ENCODE results near the gene SLC36A4. TPM values are rescaled to one million over a fixed set of nuclear protein-coding genes. Genes with fewer than 3 reads are reported as not detected.
"Not testable (repeated sequence)": the region's sequence is repeated elsewhere in the genome, so short reads cannot be mapped to it uniquely, and the experiment has no call there.

The SLC36A4 gene
- 4.1 TPM for polyA plus RNA-seq (2012; ENCODE audit: low read depth, missing spikeins)

- FAIRE-seq (peak; percentile 98), DNase-seq (ENCODE audit: insufficient read length, low spot score) (peak; percentile 55)
- peak; percentile 50 for TF ChIP-seq POLR2A (IDR thresholded peaks at IDR 0.05; ENCODE audit: low read depth, low read length)
- no peak for TF ChIP-seq PAX5 (IDR thresholded peaks at IDR 0.05; ENCODE audit: insufficient read depth, low read length, severe bottlenecking)
- TF ChIP-seq POLR2AphosphoS5 (IDR thresholded peaks at IDR 0.05; ENCODE audit: low read depth, low read length) = peak; percentile 60; the same call in 1 of the 2 replicates
- TF ChIP-seq SPI1 (IDR thresholded peaks at IDR 0.05; ENCODE audit: low read depth, low read length) = no peak
- TF ChIP-seq POU2F2 (IDR thresholded peaks at IDR 0.05; ENCODE audit: low read depth, low read length) = peak; percentile 61; the same call in 1 of the 2 replicates
- 0 out of 2 replicates have a peak, but pooled peaks have one; percentile 19 for TF ChIP-seq TAF1 (IDR thresholded peaks at IDR 0.05; ENCODE audit: low read depth, low read length)
These were observed at the start of gene SLC36A4 for GRCh38 chr11:93197380-93198214. SLC36A4 (minus strand) TSS chr11:93197991; CDS start chr11:93197832, 159 bp downstream.

GRCh38 chr11:93246790-93247189, 49.0 kb upstream of the SLC36A4 start:
- DNase-seq (ENCODE audit: insufficient read length, low spot score); FAIRE-seq: not testable (repeated sequence)

- FAIRE-seq (no peak), DNase-seq (ENCODE audit: insufficient read length, low spot score) (no peak)
- TF ChIP-seq POLR2AphosphoS5 (IDR thresholded peaks at IDR 0.05; ENCODE audit: low read depth, low read length) = no peak
- TF ChIP-seq TAF1 (IDR thresholded peaks at IDR 0.05; ENCODE audit: low read depth, low read length) = no peak
- TF ChIP-seq POU2F2 (IDR thresholded peaks at IDR 0.05; ENCODE audit: low read depth, low read length) = no peak
- no peak for TF ChIP-seq POLR2A (IDR thresholded peaks at IDR 0.05; ENCODE audit: low read depth, low read length)
- no peak for TF ChIP-seq PAX5 (IDR thresholded peaks at IDR 0.05; ENCODE audit: insufficient read depth, low read length, severe bottlenecking)
- no peak for TF ChIP-seq SPI1 (IDR thresholded peaks at IDR 0.05; ENCODE audit: low read depth, low read length)
These were observed 46.2 kb upstream of the SLC36A4 start for GRCh38 chr11:93244018-93244417.

- DNase-seq (ENCODE audit: insufficient read length, low spot score) (no peak), FAIRE-seq (no peak)
- no peak for TF ChIP-seq POU2F2 (IDR thresholded peaks at IDR 0.05; ENCODE audit: low read depth, low read length)
- no peak for TF ChIP-seq TAF1 (IDR thresholded peaks at IDR 0.05; ENCODE audit: low read depth, low read length)
- TF ChIP-seq POLR2AphosphoS5 (IDR thresholded peaks at IDR 0.05; ENCODE audit: low read depth, low read length) = no peak
- TF ChIP-seq SPI1 (IDR thresholded peaks at IDR 0.05; ENCODE audit: low read depth, low read length) = no peak
- TF ChIP-seq PAX5 (IDR thresholded peaks at IDR 0.05; ENCODE audit: insufficient read depth, low read length, severe bottlenecking) = no peak
- TF ChIP-seq POLR2A (IDR thresholded peaks at IDR 0.05; ENCODE audit: low read depth, low read length) = no peak
These were observed 42.2 kb upstream of the SLC36A4 start for GRCh38 chr11:93239966-93240365.

GRCh38 chr11:93238956-93239355, 41.2 kb upstream of the SLC36A4 start:
- TF ChIP-seq POU2F2 (IDR thresholded peaks at IDR 0.05; ENCODE audit: low read depth, low read length) = no peak
- TF ChIP-seq POLR2A (IDR thresholded peaks at IDR 0.05; ENCODE audit: low read depth, low read length) = no peak
- no peak for TF ChIP-seq PAX5 (IDR thresholded peaks at IDR 0.05; ENCODE audit: insufficient read depth, low read length, severe bottlenecking)
- TF ChIP-seq POLR2AphosphoS5 (IDR thresholded peaks at IDR 0.05; ENCODE audit: low read depth, low read length) = no peak
- no peak for TF ChIP-seq SPI1 (IDR thresholded peaks at IDR 0.05; ENCODE audit: low read depth, low read length)
- no peak for TF ChIP-seq TAF1 (IDR thresholded peaks at IDR 0.05; ENCODE audit: low read depth, low read length)
- DNase-seq (ENCODE audit: insufficient read length, low spot score) = no peak
- no peak for FAIRE-seq

GRCh38 chr11:93236741-93237675, 39.2 kb upstream of the SLC36A4 start:
- no peak for TF ChIP-seq SPI1 (IDR thresholded peaks at IDR 0.05; ENCODE audit: low read depth, low read length)
- TF ChIP-seq TAF1 (IDR thresholded peaks at IDR 0.05; ENCODE audit: low read depth, low read length) = no peak
- TF ChIP-seq PAX5 (IDR thresholded peaks at IDR 0.05; ENCODE audit: insufficient read depth, low read length, severe bottlenecking) = no peak
- no peak for TF ChIP-seq POLR2AphosphoS5 (IDR thresholded peaks at IDR 0.05; ENCODE audit: low read depth, low read length)
- TF ChIP-seq POLR2A (IDR thresholded peaks at IDR 0.05; ENCODE audit: low read depth, low read length) = no peak
- TF ChIP-seq POU2F2 (IDR thresholded peaks at IDR 0.05; ENCODE audit: low read depth, low read length) = no peak
- DNase-seq (ENCODE audit: insufficient read length, low spot score) (no peak), FAIRE-seq (peak; percentile 83)

GRCh38 chr11:93234602-93235207, 36.9 kb upstream of the SLC36A4 start:
- FAIRE-seq = peak; percentile 99
- TF ChIP-seq POLR2AphosphoS5 (IDR thresholded peaks at IDR 0.05; ENCODE audit: low read depth, low read length) (no peak), TAF1 (IDR thresholded peaks at IDR 0.05; ENCODE audit: low read depth, low read length) (no peak), POU2F2 (IDR thresholded peaks at IDR 0.05; ENCODE audit: low read depth, low read length) (no peak), SPI1 (IDR thresholded peaks at IDR 0.05; ENCODE audit: low read depth, low read length) (no peak), POLR2A (IDR thresholded peaks at IDR 0.05; ENCODE audit: low read depth, low read length) (no peak), PAX5 (IDR thresholded peaks at IDR 0.05; ENCODE audit: insufficient read depth, low read length, severe bottlenecking) (no peak)
- peak; percentile 38 for DNase-seq (ENCODE audit: insufficient read length, low spot score)

- DNase-seq (ENCODE audit: insufficient read length, low spot score) = no peak
- TF ChIP-seq TAF1 (IDR thresholded peaks at IDR 0.05; ENCODE audit: low read depth, low read length) = no peak
- no peak for TF ChIP-seq POLR2AphosphoS5 (IDR thresholded peaks at IDR 0.05; ENCODE audit: low read depth, low read length)
- no peak for TF ChIP-seq SPI1 (IDR thresholded peaks at IDR 0.05; ENCODE audit: low read depth, low read length)
- no peak for TF ChIP-seq POLR2A (IDR thresholded peaks at IDR 0.05; ENCODE audit: low read depth, low read length)
- no peak for TF ChIP-seq POU2F2 (IDR thresholded peaks at IDR 0.05; ENCODE audit: low read depth, low read length)
- no peak for TF ChIP-seq PAX5 (IDR thresholded peaks at IDR 0.05; ENCODE audit: insufficient read depth, low read length, severe bottlenecking)
- FAIRE-seq = no peak
These were observed 32.1 kb upstream of the SLC36A4 start for GRCh38 chr11:93229876-93230275.

All from GM12891 (cell line).